ENCODE results near the gene SV2A. TPM values are rescaled to one million over a fixed set of nuclear protein-coding genes. Genes with fewer than 3 reads are reported as not detected.
"Not testable (repeated sequence)": the region's sequence is repeated elsewhere in the genome, so short reads cannot be mapped to it uniquely, and the experiment has no call there.

Gene SV2A
- total RNA-seq, 4 donors from 2014 or later, result 0.27 to 1.1 (median 0.55) TPM

- DNase-seq (ENCODE audit: low spot score in 2 of 2), result peak; percentile 83 to 96
- peak overlapping the region; percentile 10 for H3K4me3 ChIP-seq (ENCODE audit: low read depth, poor library complexity, severe bottlenecking)
- intact Hi-C loops (cut with DNase I; ENCODE audit: low total_unique reads), result no loop called here
- TF ChIP-seq, protein P1, sequence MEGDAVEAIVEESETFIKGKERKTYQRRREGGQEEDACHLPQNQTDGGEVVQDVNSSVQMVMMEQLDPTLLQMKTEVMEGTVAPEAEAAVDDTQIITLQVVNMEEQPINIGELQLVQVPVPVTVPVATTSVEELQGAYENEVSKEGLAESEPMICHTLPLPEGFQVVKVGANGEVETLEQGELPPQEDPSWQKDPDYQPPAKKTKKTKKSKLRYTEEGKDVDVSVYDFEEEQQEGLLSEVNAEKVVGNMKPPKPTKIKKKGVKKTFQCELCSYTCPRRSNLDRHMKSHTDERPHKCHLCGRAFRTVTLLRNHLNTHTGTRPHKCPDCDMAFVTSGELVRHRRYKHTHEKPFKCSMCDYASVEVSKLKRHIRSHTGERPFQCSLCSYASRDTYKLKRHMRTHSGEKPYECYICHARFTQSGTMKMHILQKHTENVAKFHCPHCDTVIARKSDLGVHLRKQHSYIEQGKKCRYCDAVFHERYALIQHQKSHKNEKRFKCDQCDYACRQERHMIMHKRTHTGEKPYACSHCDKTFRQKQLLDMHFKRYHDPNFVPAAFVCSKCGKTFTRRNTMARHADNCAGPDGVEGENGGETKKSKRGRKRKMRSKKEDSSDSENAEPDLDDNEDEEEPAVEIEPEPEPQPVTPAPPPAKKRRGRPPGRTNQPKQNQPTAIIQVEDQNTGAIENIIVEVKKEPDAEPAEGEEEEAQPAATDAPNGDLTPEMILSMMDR (IDR thresholded peaks at IDR 0.05), result peak in 1 of 3 donors; percentile 50
- no peak for TF ChIP-seq POLR2A (IDR thresholded peaks at IDR 0.05)
- WGBS, 2 donors, result 2% methylated on average over 28 of the region's 28 CpGs
These were observed 29.2 kb downstream of the SV2A start for GRCh38 chr1:149888247-149888998.

- WGBS, 2 donors, result 0% methylated on average over 29 to 46 of the region's 46 CpGs
- peak; percentile 95 to 97 for DNase-seq (ENCODE audit: low spot score in 2 of 2)
- intact Hi-C loops (cut with DNase I; ENCODE audit: low total_unique reads), result no loop called here
- peak overlapping the region; percentile 59 for H3K4me3 ChIP-seq (ENCODE audit: low read depth, poor library complexity, severe bottlenecking)
- peak in 1 of 2 donors; percentile 90 for TF ChIP-seq POLR2A (IDR thresholded peaks at IDR 0.05)
- TF ChIP-seq, protein P1 (IDR thresholded peaks at IDR 0.05), result no peak
These were observed 30.0 kb downstream of the SV2A start for GRCh38 chr1:149887456-149888246.

GRCh38 chr1:149887196-149887455 is 30.5 kb downstream of the SV2A start:
- 1% methylated on average over 7 to 13 of the region's 13 CpGs for WGBS, 2 donors
- DNase-seq (ENCODE audit: low spot score in 2 of 2); intact Hi-C loops (cut with DNase I; ENCODE audit: low total_unique reads): not testable (repeated sequence)
- H3K4me3 ChIP-seq (ENCODE audit: low read depth, poor library complexity, severe bottlenecking), result peak overlapping the region; percentile 59

DNA sequence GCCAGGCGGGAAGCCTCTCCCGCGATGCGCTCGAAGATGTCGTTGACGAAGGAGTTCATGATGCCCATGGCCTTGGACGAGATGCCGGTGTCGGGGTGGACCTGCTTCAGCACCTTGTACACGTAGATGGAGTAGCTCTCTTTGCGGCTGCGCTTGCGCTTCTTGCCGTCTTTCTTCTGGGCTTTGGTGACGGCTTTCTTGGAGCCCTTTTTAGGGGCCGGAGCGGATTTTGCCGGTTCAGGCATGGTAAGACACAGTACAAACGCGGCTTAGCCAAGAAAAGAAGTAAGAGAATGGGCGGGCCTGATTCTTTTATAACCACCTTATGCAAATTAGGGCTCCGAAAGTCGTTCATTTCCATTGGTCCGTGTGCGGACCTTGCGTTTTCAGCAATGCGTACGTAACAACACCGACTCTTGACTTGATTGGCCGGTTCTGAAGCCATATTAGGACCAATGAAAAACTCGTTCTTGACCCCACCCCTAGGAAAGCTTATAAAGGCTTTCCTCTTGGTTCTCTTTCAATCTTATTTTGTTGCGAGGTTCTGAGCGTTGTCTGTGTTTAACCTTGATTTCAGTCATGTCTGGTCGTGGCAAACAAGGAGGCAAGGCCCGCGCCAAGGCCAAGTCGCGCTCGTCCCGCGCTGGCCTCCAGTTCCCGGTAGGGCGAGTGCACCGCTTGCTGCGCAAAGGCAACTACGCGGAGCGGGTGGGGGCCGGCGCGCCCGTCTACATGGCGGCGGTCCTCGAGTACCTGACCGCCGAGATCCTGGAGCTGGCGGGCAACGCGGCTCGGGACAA is 31.0 kb downstream of the SV2A start:
- H3K4me3 ChIP-seq (ENCODE audit: low read depth, poor library complexity, severe bottlenecking), result peak overlapping the region; percentile 69
- DNase-seq (ENCODE audit: low spot score in 2 of 2), result peak; percentile 96
- 0% methylated on average over 58 to 61 of the region's 62 CpGs for whole genome bisulfite sequencing, 2 donors
- intact Hi-C loops (cut with DNase I; ENCODE audit: low total_unique reads), result no loop called here
- TF ChIP-seq, protein P1 (IDR thresholded peaks at IDR 0.05), result no peak
- peak in 1 of 2 donors; percentile 99 for TF ChIP-seq POLR2A (IDR thresholded peaks at IDR 0.05)

DNA sequence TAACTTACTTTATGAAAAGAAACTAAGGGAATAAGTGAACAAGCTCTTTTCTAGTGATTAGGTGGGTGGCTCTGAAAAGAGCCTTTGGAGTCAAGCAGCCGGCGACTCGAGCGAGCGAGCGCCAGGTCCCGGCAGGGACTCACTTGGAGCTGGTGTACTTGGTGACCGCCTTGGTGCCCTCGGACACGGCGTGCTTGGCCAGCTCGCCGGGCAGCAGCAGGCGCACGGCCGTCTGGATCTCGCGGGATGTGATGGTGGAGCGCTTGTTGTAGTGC is 31.6 kb downstream of the SV2A start:
- intact Hi-C loops (cut with DNase I; ENCODE audit: low total_unique reads); DNase-seq (ENCODE audit: low spot score in 2 of 2): not testable (repeated sequence)
- 0 to 1% methylated on average over 8 to 19 of the region's 19 CpGs for WGBS, 2 donors
- H3K4me3 ChIP-seq (ENCODE audit: low read depth, poor library complexity, severe bottlenecking), result peak overlapping the region; percentile 69

GRCh38 chr1:149885339-149886120 is 32.1 kb downstream of the SV2A start:
- 0 to 1% methylated on average over 36 of the region's 36 CpGs for WGBS, 2 donors
- peak in 1 of 2 donors; percentile 4 for TF ChIP-seq POLR2A (IDR thresholded peaks at IDR 0.05)
- TF ChIP-seq, protein P1 (IDR thresholded peaks at IDR 0.05), result no peak
- intact Hi-C loops (cut with DNase I; ENCODE audit: low total_unique reads), result no loop called here

More at GRCh38 chr1:149885339-149886120, 32.1 kb downstream of the SV2A start:
- DNase-seq (ENCODE audit: low spot score in 2 of 2), result peak; percentile 86 to 98
- H3K4me3 ChIP-seq (ENCODE audit: low read depth, poor library complexity, severe bottlenecking), result peak overlapping the region; percentile 69
